ENCODE results near the gene MRPS23. TPM values are rescaled to one million over a fixed set of nuclear protein-coding genes. Genes with fewer than 3 reads are reported as not detected.
A peak's percentile ranks its signal among the peaks of the same experiment; 100 is the strongest.

MRPS23 gene
- total RNA-seq, 3 donors from 2014 or later, result 15.1 to 27.2 (median 24.0) TPM

DNA sequence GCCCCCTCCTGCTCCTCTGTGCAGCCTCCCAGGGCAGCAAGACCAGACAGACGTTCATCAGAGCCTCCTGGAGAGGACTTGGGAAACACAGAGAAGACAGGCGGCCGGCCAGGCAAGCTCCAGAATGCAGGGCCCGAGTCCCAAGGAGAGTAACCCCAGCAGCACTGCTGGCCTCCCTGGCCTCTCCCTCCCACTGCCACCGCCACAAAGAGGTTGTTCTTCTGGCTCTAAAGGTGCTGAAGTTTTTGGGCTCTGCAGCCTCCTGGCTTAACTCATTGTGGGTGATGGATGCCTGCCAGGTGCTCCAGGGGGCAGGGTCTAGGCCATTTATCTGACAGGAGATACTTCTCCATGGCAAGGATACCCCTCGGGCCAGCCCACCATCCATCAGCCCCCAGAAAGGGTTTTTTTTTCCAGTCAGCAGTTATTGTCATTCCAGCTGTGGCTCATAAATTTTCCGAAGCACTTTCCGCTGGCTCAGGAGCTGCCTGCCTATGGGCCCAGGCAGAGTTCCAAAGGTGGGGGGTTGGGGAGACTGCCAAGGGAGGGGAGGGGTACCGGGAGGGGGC, 32.0 kb upstream of the MRPS23 start:
- no peak for ATAC-seq
- TF ChIP-seq, protein P1, sequence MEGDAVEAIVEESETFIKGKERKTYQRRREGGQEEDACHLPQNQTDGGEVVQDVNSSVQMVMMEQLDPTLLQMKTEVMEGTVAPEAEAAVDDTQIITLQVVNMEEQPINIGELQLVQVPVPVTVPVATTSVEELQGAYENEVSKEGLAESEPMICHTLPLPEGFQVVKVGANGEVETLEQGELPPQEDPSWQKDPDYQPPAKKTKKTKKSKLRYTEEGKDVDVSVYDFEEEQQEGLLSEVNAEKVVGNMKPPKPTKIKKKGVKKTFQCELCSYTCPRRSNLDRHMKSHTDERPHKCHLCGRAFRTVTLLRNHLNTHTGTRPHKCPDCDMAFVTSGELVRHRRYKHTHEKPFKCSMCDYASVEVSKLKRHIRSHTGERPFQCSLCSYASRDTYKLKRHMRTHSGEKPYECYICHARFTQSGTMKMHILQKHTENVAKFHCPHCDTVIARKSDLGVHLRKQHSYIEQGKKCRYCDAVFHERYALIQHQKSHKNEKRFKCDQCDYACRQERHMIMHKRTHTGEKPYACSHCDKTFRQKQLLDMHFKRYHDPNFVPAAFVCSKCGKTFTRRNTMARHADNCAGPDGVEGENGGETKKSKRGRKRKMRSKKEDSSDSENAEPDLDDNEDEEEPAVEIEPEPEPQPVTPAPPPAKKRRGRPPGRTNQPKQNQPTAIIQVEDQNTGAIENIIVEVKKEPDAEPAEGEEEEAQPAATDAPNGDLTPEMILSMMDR (IDR thresholded peaks at IDR 0.05), result no peak
- Histone ChIP-seq H3K4me3 (no peak overlapping the region), H3K36me3 (ENCODE audit: low read depth) (no peaks in the 10 kb centered on the region), H3K9me3 (no peaks in the 10 kb centered on the region), H3K4me1 (ENCODE audit: low read depth) (peaks cover 3% of the 10 kb centered on the region)
- peak in 1 of 3 donors; percentile 50 for DNase-seq
- intact Hi-C loops (cut with DNase I, micrococcal nuclease), result no loop called here

DNA sequence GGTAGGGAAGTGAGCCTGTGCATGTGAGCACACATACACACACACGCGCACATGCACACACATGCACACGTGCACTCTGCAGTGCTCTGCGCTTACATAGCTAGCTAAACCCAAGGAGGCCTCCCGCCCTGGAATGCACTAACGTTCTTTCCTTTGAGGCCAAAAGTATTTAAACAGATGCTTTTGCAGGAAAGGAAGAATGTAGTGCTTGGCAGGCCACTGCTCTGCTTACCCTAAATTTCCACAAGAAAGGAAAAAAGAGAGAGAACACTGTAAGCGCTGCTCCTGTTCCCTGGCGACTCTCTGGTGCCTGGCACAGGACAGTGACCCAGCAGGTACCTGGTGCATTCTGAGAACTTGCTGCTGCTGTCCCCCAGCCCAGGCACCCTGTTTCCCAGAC, 31.3 kb upstream of the MRPS23 start:
- H3K4me1 ChIP-seq (ENCODE audit: low read depth), result peaks cover 3% of the 10 kb centered on the region
- ATAC-seq, result no peak
- TF ChIP-seq, protein P1 (IDR thresholded peaks at IDR 0.05), result no peak
- H3K4me3 ChIP-seq, result no peak overlapping the region
- DNase-seq, result peak in 1 of 3 donors; percentile 44
- intact Hi-C loops (cut with DNase I, micrococcal nuclease), result no loop called here
- no peaks in the 10 kb centered on the region for H3K9me3 ChIP-seq
- no peaks in the 10 kb centered on the region for H3K36me3 ChIP-seq (ENCODE audit: low read depth)

DNA sequence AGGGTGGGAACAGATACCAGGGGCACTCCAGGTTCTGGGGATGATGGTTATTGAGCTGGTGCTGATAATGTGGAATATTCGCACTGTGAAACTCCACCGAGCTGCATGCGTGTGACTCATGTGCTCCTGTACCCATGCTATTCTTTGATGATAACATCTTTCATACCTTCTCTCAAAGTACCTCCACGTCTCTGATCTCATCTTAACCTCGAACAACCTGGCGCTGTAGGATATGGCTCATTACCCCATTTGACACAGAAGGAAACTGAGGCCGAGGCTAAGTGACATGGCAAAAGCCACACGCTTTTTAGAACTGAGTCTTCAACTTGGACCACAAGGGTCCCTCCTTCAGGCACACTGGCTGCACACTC, 30.2 kb upstream of the MRPS23 start:
- no peak for ATAC-seq
- no peak for DNase-seq
- TF ChIP-seq, protein P1 (IDR thresholded peaks at IDR 0.05), result no peak
- intact Hi-C loops (cut with DNase I, micrococcal nuclease), result no loop called here
- Histone ChIP-seq H3K4me3 (no peak overlapping the region), H3K9me3 (no peaks in the 10 kb centered on the region), H3K36me3 (ENCODE audit: low read depth) (no peaks in the 10 kb centered on the region), H3K4me1 (ENCODE audit: low read depth) (peaks cover 3% of the 10 kb centered on the region)

DNA sequence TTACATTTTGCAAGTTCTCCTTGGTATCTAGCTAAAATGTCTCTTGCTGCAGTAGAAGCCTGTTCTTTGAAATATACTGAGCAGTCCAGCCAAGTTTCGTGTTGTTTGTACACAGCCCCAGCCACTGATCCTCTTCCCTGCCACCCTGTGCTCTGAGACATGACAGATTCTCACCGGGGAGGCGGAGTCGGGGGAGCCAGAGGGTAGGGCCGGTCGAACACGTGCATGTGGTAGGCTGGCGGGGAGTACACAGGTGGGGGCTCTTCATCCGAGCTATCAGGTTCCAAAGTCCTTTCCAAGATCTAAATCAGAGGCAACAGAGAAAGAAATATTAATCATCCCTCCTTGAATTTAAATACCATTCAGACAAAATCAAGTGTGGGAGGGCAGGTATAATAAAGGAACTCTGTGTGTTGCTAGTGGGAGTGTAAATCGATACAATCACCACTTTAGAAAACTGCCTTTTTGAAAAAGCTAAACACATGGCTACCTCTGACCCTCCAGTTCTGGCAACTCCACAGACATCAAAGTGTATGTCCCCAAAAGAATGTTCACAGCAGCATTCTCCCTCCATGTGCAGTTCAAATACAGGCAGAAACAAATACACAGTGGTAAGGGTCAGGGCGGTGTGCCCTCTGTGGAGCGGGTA, 29.7 kb upstream of the MRPS23 start:
- DNase-seq, result no peak
- Histone ChIP-seq H3K9me3 (no peaks in the 10 kb centered on the region), H3K4me3 (no peak overlapping the region), H3K4me1 (ENCODE audit: low read depth) (peaks cover 3% of the 10 kb centered on the region), H3K36me3 (ENCODE audit: low read depth) (no peaks in the 10 kb centered on the region)
- intact Hi-C loops (cut with DNase I, micrococcal nuclease), result no loop called here
- TF ChIP-seq, protein P1 (IDR thresholded peaks at IDR 0.05), result no peak
- peak; percentile 27 for ATAC-seq

DNA sequence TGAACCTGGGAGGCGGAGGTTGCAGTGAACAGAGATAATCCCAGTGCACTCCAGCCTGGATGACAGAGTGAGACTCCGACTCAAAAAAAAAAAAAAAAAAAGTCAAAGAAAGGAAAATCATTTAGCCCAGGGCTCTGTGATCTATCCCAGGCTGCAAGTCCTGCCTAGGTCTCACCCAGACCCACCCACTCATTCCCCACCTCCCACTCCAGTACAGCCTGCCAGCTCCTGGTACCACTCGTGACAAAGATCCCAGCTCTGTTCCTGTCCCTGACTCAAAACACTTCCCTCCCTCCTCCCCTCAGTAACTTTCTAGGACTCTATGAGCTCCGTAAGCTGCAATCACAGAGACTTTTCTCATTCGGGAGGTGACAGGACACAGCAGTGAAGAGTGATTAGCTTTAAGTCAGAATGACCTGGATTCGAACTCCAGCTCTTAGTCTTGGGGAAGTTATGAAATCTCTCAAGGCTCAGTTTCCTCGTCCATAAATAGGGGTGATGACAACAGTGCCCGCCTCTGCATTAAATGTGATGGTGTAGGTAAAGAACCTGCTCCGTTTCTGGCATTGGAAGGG, 28.0 kb upstream of the MRPS23 start:
- H3K36me3 ChIP-seq (ENCODE audit: low read depth), result no peaks in the 10 kb centered on the region
- DNase-seq, result peak in 1 of 3 donors; percentile 12
- H3K4me1 ChIP-seq (ENCODE audit: low read depth), result peaks cover 12% of the 10 kb centered on the region
- H3K4me3 ChIP-seq, result no peak overlapping the region
- intact Hi-C loops (cut with DNase I, micrococcal nuclease), result no loop called here
- TF ChIP-seq, protein P1 (IDR thresholded peaks at IDR 0.05), result no peak
- H3K9me3 ChIP-seq, result no peaks in the 10 kb centered on the region
- no peak for ATAC-seq
